H1 (cell line): Measurements from ENCODE around the gene SPATS2. TPM values are rescaled to one million over a fixed set of nuclear protein-coding genes. Genes with fewer than 3 reads are reported as not detected.

Source experiments
- CTCF ChIA-PET: fragments of 300-600 bp; sonication (Branson Sonifier 250); formaldehyde crosslinking; loops from one replicate; lab custom pipeline; 2021; ENCODE audit not compliant: partially characterized antibody; lab: Charles Lee
- POLR2A ChIA-PET: fragments of 300-600 bp; sonication (Branson Sonifier 250); formaldehyde crosslinking; loops from one replicate; lab custom pipeline; 2021; ENCODE audit warnings: inconsistent platforms; ENCODE audit not compliant: partially characterized antibody; lab: Charles Lee
- DNase-seq, 2 experiments: peaks; one replicate each; pipeline versions ENCODE4 v3.0.0 to v3.0.0-alpha.2; 2010 to 2022; ENCODE audit warnings: low spot score in 2 of 2, low read depth in 1 of 2, mixed read lengths in 1 of 2
- FAIRE-seq: peaks from 2 replicates; lab custom pipeline; 2011; peaks lifted over from hg19 to GRCh38; lab: Jason Lieb, UNC
- H2AFZ ChIP-seq: 2 replicates; pipeline ENCODE4 v1.8.1; 2012; ENCODE audit warnings: low read length, inconsistent platforms
- H2AK5ac ChIP-seq: 2 replicates; pipeline ENCODE4 v1.6.1; 2013; ENCODE audit warnings: low read depth, low read length
- H2BK120ac ChIP-seq: replicated peaks from 2 replicates; pipeline ENCODE3; 2013; ENCODE audit warnings: low read depth, low read length, inconsistent platforms
- H2BK12ac ChIP-seq: 2 replicates; pipeline ENCODE4 v1.6.1; 2013; ENCODE audit warnings: low read depth, low read length
- H2BK15ac ChIP-seq: 2 replicates; pipeline ENCODE4 v1.6.1; 2013; ENCODE audit warnings: low read length
- H2BK20ac ChIP-seq: 2 replicates; pipeline ENCODE4 v1.6.1; 2013; ENCODE audit warnings: low read length
- H2BK5ac ChIP-seq: 2 replicates; pipeline ENCODE4 v1.6.1; 2013; ENCODE audit warnings: low read depth, low read length
- H3K14ac ChIP-seq: 2 replicates; pipeline ENCODE4 v1.6.1; 2013; ENCODE audit warnings: inconsistent platforms; ENCODE audit not compliant: insufficient read length
- H3K18ac ChIP-seq: 2 replicates; pipeline ENCODE4 v1.6.1; 2013; ENCODE audit warnings: low read length; ENCODE audit errors: extremely low read depth
- H3K23ac ChIP-seq: 2 replicates; pipeline ENCODE4 v1.6.1; 2013; ENCODE audit warnings: inconsistent platforms; ENCODE audit not compliant: insufficient read length
- H3K23me2 ChIP-seq: 2 replicates; pipeline ENCODE4 v1.6.1; 2013; ENCODE audit warnings: low read depth, low read length
- H3K27ac ChIP-seq: 2 replicates; pipeline ENCODE4 v1.6.1; 2011; ENCODE audit warnings: low read depth, low read length, inconsistent platforms
- H3K27me3 ChIP-seq, 4 experiments: replicated peaks in 1 of 4; 1 replicate in 1 of 4; 2 replicates in 3 of 4; pipeline versions ENCODE4 v1.6.1 to v1.8.1; 2011 to 2013; ENCODE audit warnings: low read length in 3 of 4, mild to moderate bottlenecking in 3 of 4, inconsistent platforms in 2 of 4, mixed read lengths in 2 of 4, moderate library complexity in 1 of 4; ENCODE audit not compliant: control insufficient read depth in 3 of 4, insufficient read depth in 3 of 4; ENCODE audit errors: extremely low read depth in 1 of 4
- H3K36me3 ChIP-seq, 4 experiments: 2 replicates each; pipeline versions ENCODE4 v1.6.1 to v1.8.1; 2011 to 2013; ENCODE audit warnings: mild to moderate bottlenecking in 4 of 4, low read length in 3 of 4, moderate library complexity in 2 of 4, control low read depth in 1 of 4, inconsistent platforms in 1 of 4; ENCODE audit not compliant: insufficient read depth in 4 of 4, control insufficient read depth in 2 of 4
- H3K4ac ChIP-seq: replicated peaks from 2 replicates; pipeline ENCODE3; 2013; ENCODE audit warnings: low read length, low read depth, mixed read lengths, inconsistent platforms; ENCODE audit not compliant: insufficient read length
- H3K4me1 ChIP-seq, 4 experiments: replicated peaks in 1 of 4; 1 replicate in 1 of 4; 2 replicates in 3 of 4; pipeline versions ENCODE4 v1.6.1 to v1.8.1; 2011 to 2013; ENCODE audit warnings: low read length in 3 of 4, inconsistent platforms in 2 of 4, mixed read lengths in 1 of 4; ENCODE audit not compliant: insufficient read depth in 4 of 4, control insufficient read depth in 3 of 4
- H3K4me2 ChIP-seq, 2 experiments: 2 replicates each; pipeline versions ENCODE4 v1.6.1 to v1.8.1; 2011 to 2013; ENCODE audit warnings: low read depth in 2 of 2, low read length in 2 of 2, control low read depth in 1 of 2, inconsistent platforms in 1 of 2, mild to moderate bottlenecking in 1 of 2; ENCODE audit not compliant: insufficient read depth in 1 of 2
- H3K4me3 ChIP-seq, 4 experiments: fragments of 200-600, 300-600 bp in 1 of 4; sonication (generic), shearing (Covaris generic), sonication (Bioruptor Twin) in 1 of 4; 2 replicates each; pipeline versions ENCODE4 v1.5.1 to v1.8.1; 2011 to 2016; ENCODE audit warnings: low read length in 4 of 4, low read depth in 3 of 4, control low read depth in 2 of 4, inconsistent platforms in 2 of 4, mild to moderate bottlenecking in 2 of 4, mixed read lengths in 1 of 4, moderate library complexity in 1 of 4; ENCODE audit not compliant: insufficient read depth in 2 of 4; ENCODE audit errors: extremely low read depth in 1 of 4
- H3K56ac ChIP-seq: replicated peaks from 2 replicates; pipeline ENCODE3; 2013; ENCODE audit warnings: low read depth, mild to moderate bottlenecking, mixed read lengths, low read length, inconsistent platforms; ENCODE audit not compliant: insufficient read length
- H3K79me1 ChIP-seq: 2 replicates; pipeline ENCODE4 v1.6.1; 2013; ENCODE audit warnings: low read depth, low read length, control low read depth
- H3K79me2 ChIP-seq, 2 experiments: 2 replicates each; pipeline versions ENCODE4 v1.6.1 to v1.8.1; 2012 to 2013; ENCODE audit warnings: low read length in 2 of 2, mild to moderate bottlenecking in 2 of 2, inconsistent platforms in 1 of 2; ENCODE audit not compliant: insufficient read depth in 2 of 2, control insufficient read depth in 1 of 2
- H3K9ac ChIP-seq, 4 experiments: replicated peaks in 1 of 4; 1 replicate in 1 of 4; 2 replicates in 3 of 4; pipeline versions ENCODE4 v1.6.1 to v1.8.1; 2011 to 2013; ENCODE audit warnings: low read depth in 3 of 4, low read length in 3 of 4, control low read depth in 2 of 4, mild to moderate bottlenecking in 2 of 4, moderate library complexity in 2 of 4, inconsistent platforms in 1 of 4; ENCODE audit errors: extremely low read depth in 1 of 4
- H3K9me3 ChIP-seq, 2 experiments: 2 replicates each; pipeline versions ENCODE4 v1.6.1 to v1.8.1; 2012 to 2013; ENCODE audit warnings: mild to moderate bottlenecking in 2 of 2, moderate library complexity in 2 of 2, control low read depth in 1 of 2, inconsistent platforms in 1 of 2, low read depth in 1 of 2, low read length in 1 of 2, mixed read lengths in 1 of 2; ENCODE audit not compliant: insufficient read depth in 2 of 2
- H4K20me1 ChIP-seq, 2 experiments: replicated peaks in 1 of 2; 2 replicates each; pipeline versions ENCODE3 to v1.8.1; 2011 to 2013; ENCODE audit warnings: inconsistent platforms in 2 of 2, low read length in 2 of 2, mild to moderate bottlenecking in 1 of 2; ENCODE audit not compliant: insufficient read depth in 2 of 2, control insufficient read depth in 1 of 2
- H4K5ac ChIP-seq: 2 replicates; pipeline ENCODE4 v1.6.1; 2013; ENCODE audit warnings: low read length, low read depth, mixed read lengths, inconsistent platforms; ENCODE audit not compliant: insufficient read length
- H4K8ac ChIP-seq: 2 replicates; pipeline ENCODE4 v1.8.0; 2013; ENCODE audit warnings: mild to moderate bottlenecking, moderate library complexity, low read length, inconsistent platforms; ENCODE audit not compliant: insufficient read depth; ENCODE audit errors: extremely low read depth
- H4K91ac ChIP-seq: replicated peaks from 2 replicates; pipeline ENCODE3; 2013; ENCODE audit warnings: low read length, mixed read lengths, inconsistent platforms; ENCODE audit not compliant: insufficient read length
- CHD2 ChIP-seq: IDR thresholded peaks from 2 replicates; pipeline ENCODE4 v1.6.1; 2012; ENCODE audit warnings: low read length, improper control_type of control experiment
- EP300 ChIP-seq, 2 experiments: IDR thresholded peaks; 1 replicate in 1 of 2; 2 replicates in 1 of 2; pipeline ENCODE4 v1.6.1; 2011 to 2012; ENCODE audit warnings: low read depth in 2 of 2, low read length in 2 of 2, mild to moderate bottlenecking in 2 of 2, borderline replicate concordance in 1 of 2, inconsistent platforms in 1 of 2, moderate library complexity in 1 of 2
- EZH2 ChIP-seq: fragments of 200-600 bp; sonication (generic); IDR thresholded peaks from 2 replicates; pipeline ENCODE4 v1.7.1; 2012; ENCODE audit warnings: low read depth, mild to moderate bottlenecking, moderate library complexity, low read length, inconsistent platforms; ENCODE audit not compliant: severe bottlenecking
- FOSL1 ChIP-seq: IDR thresholded peaks from 2 replicates; pipeline ENCODE4 v1.6.1; 2011; ENCODE audit warnings: mild to moderate bottlenecking, low read depth, low read length, moderate library complexity; ENCODE audit not compliant: insufficient read depth
- POLR2A ChIP-seq, 2 experiments: IDR thresholded peaks; 1 replicate in 1 of 2; 2 replicates in 1 of 2; pipeline ENCODE4 v1.6.1; 2011; ENCODE audit warnings: low read depth in 2 of 2, low read length in 2 of 2, mild to moderate bottlenecking in 2 of 2; ENCODE audit errors: control extremely low read depth in 1 of 2
- SIX5 ChIP-seq: IDR thresholded peaks from 2 replicates; pipeline ENCODE4 v1.6.1; 2011; ENCODE audit warnings: mild to moderate bottlenecking, low read depth, low read length
- SP4 ChIP-seq: IDR thresholded peaks from 2 replicates; pipeline ENCODE4 v1.6.1; 2012; ENCODE audit warnings: low read length, inconsistent platforms
- SRF ChIP-seq: IDR thresholded peaks from 2 replicates; pipeline ENCODE4 v1.6.1; 2011; ENCODE audit warnings: mild to moderate bottlenecking, low read depth, low read length, moderate library complexity
- WGBS, 2 experiments: shearing (Covaris generic) in 1 of 2; methylation state at CpG; one replicate each; pipeline versions ENCODE4 v1.1.6 to v1.1.7; 2013 to 2015; ENCODE audit warnings: low lambda C conversion rate in 2 of 2, mixed read lengths in 2 of 2, inconsistent platforms in 1 of 2, low coverage in 1 of 2, missing lambda C conversion rate in 1 of 2; ENCODE audit not compliant: insufficient replicate concordance in 2 of 2, insufficient coverage in 1 of 2, insufficient read length in 1 of 2; ENCODE audit errors: extremely low coverage in 1 of 2, missing lambda C conversion rate in 1 of 2; 5-methylcytosine and 5-hydroxymethylcytosine counted together
- polyA plus RNA-seq, 7 experiments: library from polyadenylated mRNA; depleted of rRNA in 3 of 7; stranded (reverse) in 5 of 7; unstranded in 2 of 7; fragments of >200 nt in 5 of 7; fragments of 200-250 nt in 2 of 7; gene quantifications; 1 replicate in 5 of 7; 2 replicates in 1 of 7; 4 replicates in 1 of 7; pipeline versions ENCODE4 v1.2.1 to v1.2.3, GENCODE V29; 2011 to 2013; ENCODE audit warnings: missing spikeins in 2 of 7, mixed read lengths in 2 of 7
- total RNA-seq: library from RNA; stranded (reverse); fragmentation: NEBNext Ultra II Directional; extraction: Animal tissue kit (Norgen Biotek cat#: 25700); gene quantifications from 2 replicates; pipeline ENCODE4 v1.2.1, GENCODE V29; 2021

Gene SPATS2
- total and polyA plus RNA-seq, 2 of the 8 experiments (the other 6 are each of a cell fraction or from before 2014, with no cell fraction given) = 19.2 to 24.5 TPM

- no peaks in the 10 kb centered on the region for H3K9me3 ChIP-seq
- WGBS, 2 experiments = 89% methylated on average over 14 of the region's 14 CpGs; no CpG with 5 or more reads in 1 of the 2 experiments
- H2AFZ ChIP-seq = no peak overlapping the region
- CTCF ChIA-PET = interaction anchor here (0.7 to 7.7 kb wide), 7 partner anchors 11 to 492 kb away, joined by 3 to 115 read pairs (median 6); no protein-coding TSS in a partner anchor
- H2AK5ac ChIP-seq = no peak overlapping the region
- no peak overlapping the region for H3K27ac ChIP-seq
- no peak overlapping the region for H4K8ac ChIP-seq
- H3K4me1 ChIP-seq = no peaks in the 10 kb centered on the region; a peak in 3 of 7 replicates
- POLR2A ChIA-PET = interaction anchor here (1.1 to 9.1 kb wide), 6 partner anchors 11 to 129 kb away, joined by 3 to 72 read pairs (median 4); partner anchors contain the start of gene KCNH3
- no peak overlapping the region for H3K23ac ChIP-seq
- FAIRE-seq (no peak), DNase-seq (no peak)
- H3K4me2 ChIP-seq = no peak overlapping the region
- H3K79me2 ChIP-seq = peaks cover 0 to 24% of the 10 kb centered on the region in 2 experiments; a peak in 2 of 4 replicates
- H3K4ac ChIP-seq = no peak overlapping the region
- H2BK20ac ChIP-seq = no peak overlapping the region
- H2BK5ac ChIP-seq = no peak overlapping the region
- no peak overlapping the region for H2BK15ac ChIP-seq
- peaks cover 22 to 54% (median 35%) of the 10 kb centered on the region in 4 experiments; a peak in 7 of 8 replicates for H3K36me3 ChIP-seq
- peaks cover 13% of the 10 kb centered on the region for H3K79me1 ChIP-seq
- H3K9ac ChIP-seq = no peak overlapping the region
- no peak overlapping the region for H2BK120ac ChIP-seq
- H3K23me2 ChIP-seq = peaks cover 6% of the 10 kb centered on the region; the same call in 1 of the 2 replicates
- no peak overlapping the region for H2BK12ac ChIP-seq
- no peak overlapping the region for H4K91ac ChIP-seq
- no peak overlapping the region for H3K18ac ChIP-seq
- H4K20me1 ChIP-seq = peaks cover 0 to 12% of the 10 kb centered on the region in 2 experiments
- H4K5ac ChIP-seq = no peak overlapping the region
- H3K27me3 ChIP-seq = no peaks in the 10 kb centered on the region
- H3K14ac ChIP-seq = no peak overlapping the region
- H3K56ac ChIP-seq = no peak overlapping the region
- H3K4me3 ChIP-seq = no peak overlapping the region
- peak in 1 of 2 experiments; percentile 31; a peak in 1 of 3 replicates for TF ChIP-seq POLR2A (IDR thresholded peaks at IDR 0.05; ENCODE audit: control extremely low read depth in 1 of 2, low read depth in 2 of 2, low read length in 2 of 2)
- no peak for TF ChIP-seq FOSL1
- TF ChIP-seq SIX5 = no peak
- no peak for TF ChIP-seq EP300 (IDR thresholded peaks at IDR 0.05; ENCODE audit: borderline replicate concordance in 1 of 2, low read depth in 2 of 2, low read length in 2 of 2)
- TF ChIP-seq SRF = no peak
- TF ChIP-seq EZH2 = no peak
- TF ChIP-seq SP4 = no peak
- no peak for TF ChIP-seq CHD2
- TF ChIP-seq, all 59 proteins: peak for 1
Measured at GRCh38 chr12:49563951-49564685, 196.9 kb downstream of the SPATS2 start.
